IMR-90 (cell line): ENCODE data around the gene MIEF1. TPM values are rescaled to one million over a fixed set of nuclear protein-coding genes. Genes with fewer than 3 reads are reported as not detected.

Source experiments
- ATAC-seq: fragments of 200-7000 bp; cut with Tn5 transposase; 2 replicates; pipeline ENCODE4 v1.9.1; 2020; ENCODE audit warnings: low read depth, mild to moderate bottlenecking, moderate library complexity
- BruUV-seq: library from RNA; stranded (reverse); fragments of 400-500 nt; replicated peaks from 2 replicates; lab custom pipeline; 2021; lab: Mats Ljungman, UMichigan
- CTCF ChIA-PET: fragments of 300-600 bp; formaldehyde crosslinking; extraction: SDS; loops from one replicate; lab custom pipeline; 2021; ENCODE audit warnings: antibody characterized with exemption; lab: Yijun Ruan, JAX
- POLR2A ChIA-PET: fragments of 300-600 bp; sonication (Branson Sonifier 250); formaldehyde crosslinking; loops from one replicate; lab custom pipeline; 2022; ENCODE audit warnings: antibody characterized with exemption; ENCODE audit not compliant: unreplicated experiment; lab: Charles Lee
- DNase-seq: peaks from one replicate; pipeline ENCODE4 v3.0.0; 2013
- H2AFZ ChIP-seq: replicated peaks from 2 replicates; pipeline ENCODE3; 2013; ENCODE audit warnings: low read length, mild to moderate bottlenecking; ENCODE audit not compliant: poor library complexity
- H2AK5ac ChIP-seq: 2 replicates; pipeline ENCODE4 v1.6.1; 2013; ENCODE audit warnings: low read depth, low read length, inconsistent platforms
- H2AK9ac ChIP-seq: replicated peaks from 2 replicates; pipeline ENCODE3; 2013; ENCODE audit warnings: mild to moderate bottlenecking, low read depth, low read length, moderate library complexity; ENCODE audit not compliant: poor library complexity
- H2BK120ac ChIP-seq: 2 replicates; pipeline ENCODE4 v1.6.1; 2013; ENCODE audit warnings: low read depth, low read length, inconsistent platforms
- H2BK15ac ChIP-seq: 3 replicates; pipeline ENCODE4 v1.6.1; 2013; ENCODE audit warnings: low read depth, low read length, inconsistent platforms
- H2BK20ac ChIP-seq: 2 replicates; pipeline ENCODE4 v1.6.1; 2013; ENCODE audit warnings: low read depth, mild to moderate bottlenecking, inconsistent platforms, low read length, moderate library complexity
- H2BK5ac ChIP-seq: 2 replicates; pipeline ENCODE4 v1.6.1; 2013; ENCODE audit warnings: mild to moderate bottlenecking, low read depth, low read length, inconsistent platforms; ENCODE audit not compliant: poor library complexity, severe bottlenecking
- H3K14ac ChIP-seq: replicated peaks from 2 replicates; pipeline ENCODE4 v1.6.1; 2013; ENCODE audit warnings: low read depth, low read length, inconsistent platforms
- H3K18ac ChIP-seq: 2 replicates; pipeline ENCODE4 v1.6.1; 2013; ENCODE audit warnings: low read depth, low read length, control low read depth
- H3K23ac ChIP-seq: 2 replicates; pipeline ENCODE4 v1.6.1; 2013; ENCODE audit warnings: low read depth, low read length, inconsistent platforms
- H3K27ac ChIP-seq: 2 replicates; pipeline ENCODE4 v1.5.1; 2013; ENCODE audit warnings: mild to moderate bottlenecking, control low read depth, low read length; ENCODE audit not compliant: insufficient read depth
- H3K27me3 ChIP-seq: 2 replicates; pipeline ENCODE4 v1.6.1; 2013; ENCODE audit warnings: low read length; ENCODE audit not compliant: control insufficient read depth, insufficient read depth
- H3K36me3 ChIP-seq: 2 replicates; pipeline ENCODE4 v1.6.1; 2013; ENCODE audit warnings: low read length, mixed read lengths; ENCODE audit not compliant: control insufficient read depth, insufficient read depth
- H3K4ac ChIP-seq: 2 replicates; pipeline ENCODE4 v1.6.1; 2013; ENCODE audit warnings: low read depth, low read length, inconsistent platforms
- H3K4me1 ChIP-seq: 2 replicates; pipeline ENCODE4 v1.6.1; 2013; ENCODE audit warnings: low read length, mixed read lengths; ENCODE audit not compliant: control insufficient read depth, insufficient read depth
- H3K4me2 ChIP-seq: 2 replicates; pipeline ENCODE4 v1.6.1; 2013; ENCODE audit warnings: low read depth, mild to moderate bottlenecking, control low read depth, low read length, moderate library complexity
- H3K4me3 ChIP-seq: 2 replicates; pipeline ENCODE4 v1.5.1; 2013; ENCODE audit warnings: low read depth, mild to moderate bottlenecking, control low read depth, low read length, moderate library complexity; ENCODE audit not compliant: insufficient read depth
- H3K56ac ChIP-seq: 2 replicates; pipeline ENCODE4 v1.6.1; 2013; ENCODE audit warnings: low read length, inconsistent platforms; ENCODE audit not compliant: insufficient read depth; ENCODE audit errors: extremely low read depth
- H3K79me1 ChIP-seq, 2 experiments: 2 replicates each; pipeline ENCODE4 v1.6.1; 2013; ENCODE audit warnings: low read length in 2 of 2, inconsistent platforms in 1 of 2, low read depth in 1 of 2
- H3K9ac ChIP-seq: 2 replicates; pipeline ENCODE4 v1.6.1; 2013; ENCODE audit warnings: low read depth, low read length, control low read depth
- H3K9me1 ChIP-seq: 2 replicates; pipeline ENCODE4 v1.6.1; 2013; ENCODE audit warnings: low read length, inconsistent platforms; ENCODE audit not compliant: insufficient read depth
- H3K9me3 ChIP-seq: 2 replicates; pipeline ENCODE4 v1.6.1; 2013; ENCODE audit warnings: low read length; ENCODE audit not compliant: control insufficient read depth, insufficient read depth
- H4K20me1 ChIP-seq: 2 replicates; pipeline ENCODE4 v1.6.1; 2013; ENCODE audit warnings: low read length, inconsistent platforms; ENCODE audit not compliant: insufficient read depth
- H4K5ac ChIP-seq: 2 replicates; pipeline ENCODE4 v1.6.1; 2013; ENCODE audit warnings: mild to moderate bottlenecking, low read depth, low read length, control low read depth
- H4K8ac ChIP-seq, 2 experiments: 2 replicates each; pipeline ENCODE4 v1.6.1; 2013; ENCODE audit warnings: low read depth in 2 of 2, low read length in 2 of 2, control low read depth in 1 of 2, inconsistent platforms in 1 of 2
- H4K91ac ChIP-seq: 2 replicates; pipeline ENCODE4 v1.6.1; 2013; ENCODE audit warnings: low read depth, low read length, inconsistent platforms; ENCODE audit not compliant: insufficient read depth
- CEBPB ChIP-seq: IDR thresholded peaks from 2 replicates; pipeline ENCODE4 v1.6.1; 2012; ENCODE audit warnings: low read depth, low read length, improper control_type of control experiment
- CTCF ChIP-seq: conservative IDR thresholded peaks from 2 replicates; pipeline ENCODE4 v1.5.1; 2012; ENCODE audit warnings: mild to moderate bottlenecking, low read depth, low read length, improper control_type of control experiment
- RAD21 ChIP-seq: IDR thresholded peaks from 2 replicates; pipeline ENCODE4 v1.6.1; 2012; ENCODE audit warnings: low read length, improper control_type of control experiment
- RCOR1 ChIP-seq: IDR thresholded peaks from 2 replicates; pipeline ENCODE4 v1.6.1; 2012; ENCODE audit warnings: mild to moderate bottlenecking, low read length, improper control_type of control experiment; ENCODE audit not compliant: insufficient replicate concordance
- USF2 ChIP-seq: fragments of 150-350 bp; IDR thresholded peaks from 2 replicates; pipeline ENCODE4 v1.6.1; 2017; ENCODE audit warnings: mild to moderate bottlenecking, antibody characterized with exemption, low read length, low read depth
- WGBS, 2 experiments: methylation state at CpG; one replicate each; pipeline versions ENCODE4 v1.1.5 to v1.1.7; 2013; ENCODE audit warnings: missing lambda C conversion rate in 2 of 2; ENCODE audit not compliant: insufficient read length in 1 of 2; ENCODE audit errors: extremely low coverage in 2 of 2; 5-methylcytosine and 5-hydroxymethylcytosine counted together
- dilution Hi-C: fragments of 300-500 bp; cut with HindIII; formaldehyde crosslinking; loops from one replicate; pipeline ENCODE4 v1.14.3; 2018; ENCODE audit warnings: low sequenced_read_pairs; ENCODE audit not compliant: unreplicated experiment
- in situ Hi-C: fragments of 300-500 bp; cut with MboI; formaldehyde crosslinking; loops from 3 replicates; pipeline ENCODE4 v1.14.3; 2019; ENCODE audit warnings: low sequenced_read_pairs, inconsistent platforms, mixed read lengths
- intact Hi-C: fragments of 100-400 bp; cut with micrococcal nuclease; formaldehyde crosslinking; loops from 2 replicates; pipeline ENCODE4 v1.10.0; 2022
- polyA plus RNA-seq, 3 experiments: library from polyadenylated mRNA; depleted of rRNA; stranded (reverse); fragments of >200 nt; gene quantifications; 2 replicates each; pipeline ENCODE4 v1.2.3, GENCODE V29; 2012; ENCODE audit warnings: low replicate concordance in 1 of 3
- total RNA-seq: library from RNA; depleted of rRNA; stranded (reverse); fragments of >200 nt; gene quantifications from 2 replicates; pipeline ENCODE4 v1.2.3, GENCODE V29; 2012

The MIEF1 gene
- total and polyA plus RNA-seq, 2 of the 4 experiments (the other 2 are of a cell fraction), result 9.7 to 16.9 TPM

- TF ChIP-seq USF2 (no peak), RAD21 (no peak), RCOR1 (no peak)
These were observed 38.8 kb upstream of the MIEF1 start (continued) for GRCh38 chr22:39463277-39463676.

DNA sequence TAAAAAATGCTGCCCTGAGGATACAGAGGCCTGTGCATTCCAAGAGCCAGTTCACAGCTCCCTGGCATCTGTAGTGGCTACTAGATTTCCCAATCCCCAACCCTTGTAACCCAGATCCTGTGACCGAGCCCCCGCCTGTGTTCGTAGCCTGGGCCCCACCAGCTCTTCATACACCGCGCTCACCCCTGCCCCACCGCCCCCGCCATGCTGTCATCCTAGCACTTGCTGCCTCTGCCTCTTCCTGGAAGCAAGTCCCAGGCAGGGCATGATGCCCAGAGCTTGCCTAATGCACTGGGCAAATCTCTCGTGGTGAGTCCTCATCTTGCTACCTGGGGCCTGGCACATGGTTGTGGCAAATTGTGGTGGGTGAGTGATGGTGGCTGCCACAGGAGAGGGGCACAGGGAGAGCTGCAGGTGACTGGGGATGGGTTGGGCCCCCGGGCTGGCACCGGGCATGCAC is 38.1 kb upstream of the MIEF1 start:
- no peaks in the 10 kb centered on the region for H3K9me1 ChIP-seq
- no peak overlapping the region for H3K18ac ChIP-seq
- H3K27ac ChIP-seq, result no peak overlapping the region
- ATAC-seq, result peak; percentile 59
- TF ChIP-seq CEBPB, result peak; percentile 7; the same call in 1 of the 2 replicates
- no peak for TF ChIP-seq CTCF
- H2AFZ ChIP-seq, result peak overlapping the region; percentile 32
- no peak overlapping the region for H3K56ac ChIP-seq
- CTCF ChIA-PET, result no interaction called here
- no peaks in the 10 kb centered on the region for H3K4me1 ChIP-seq
- no peak overlapping the region for H4K8ac ChIP-seq
- no peak overlapping the region for H3K4me3 ChIP-seq
- no peak overlapping the region for H2BK5ac ChIP-seq
- BruUV-seq, result no TSS peak
- no peaks in the 10 kb centered on the region for H3K36me3 ChIP-seq
- H3K27me3 ChIP-seq, result peaks cover 16% of the 10 kb centered on the region; the same call in 1 of the 2 replicates
- in situ Hi-C loops (no loop called here), dilution Hi-C loops (no loop called here), intact Hi-C loops (no loop called here)
- H2BK120ac ChIP-seq, result no peak overlapping the region
- H3K9me3 ChIP-seq, result no peaks in the 10 kb centered on the region
- no peak overlapping the region for H3K4ac ChIP-seq
- H3K4me2 ChIP-seq, result no peak overlapping the region
- no peak overlapping the region for H2AK9ac ChIP-seq
- H3K9ac ChIP-seq, result no peak overlapping the region
- POLR2A ChIA-PET, result no interaction called here
- H3K79me1 ChIP-seq, result no peaks in the 10 kb centered on the region
- H3K23ac ChIP-seq, result no peak overlapping the region
- H4K91ac ChIP-seq, result no peak overlapping the region
- H2BK20ac ChIP-seq, result no peak overlapping the region
- 84% methylated on average over 6 of the region's 10 CpGs; no CpG with 5 or more reads in 1 of the 2 experiments for WGBS, 2 experiments
- no peak overlapping the region for H2BK15ac ChIP-seq
- DNase-seq, result no peak
- no peaks in the 10 kb centered on the region for H4K20me1 ChIP-seq
- no peak overlapping the region for H3K14ac ChIP-seq
- no peak overlapping the region for H2AK5ac ChIP-seq
- no peak overlapping the region for H4K5ac ChIP-seq
